Loucy (cell line): Measurements from ENCODE around the gene PARP8.
A peak's percentile ranks its signal among the peaks of the same experiment; 100 is the strongest.

ENCODE experiments used
- H2AFZ ChIP-seq: fragments of 200-600 bp; sonication (generic); 2 replicates; pipeline ENCODE4 v1.6.0; 2016; ENCODE audit warnings: antibody characterized with exemption, mild to moderate bottlenecking, low read length, moderate library complexity
- H3F3A ChIP-seq: fragments of 200-600 bp; 2 replicates; pipeline ENCODE4 v1.6.0; 2016; ENCODE audit warnings: antibody characterized with exemption, low read depth, mild to moderate bottlenecking
- H3K27me3 ChIP-seq: fragments of 200-600 bp; sonication (generic); 2 replicates; pipeline ENCODE4 v1.6.1; 2014; ENCODE audit warnings: low read length, mild to moderate bottlenecking; ENCODE audit not compliant: insufficient read depth, poor library complexity, severe bottlenecking
- H3K36me3 ChIP-seq: fragments of 200-600 bp; sonication (generic); 2 replicates; pipeline ENCODE4 v1.6.1; 2016; ENCODE audit warnings: low read length; ENCODE audit not compliant: insufficient read depth
- H3K4me1 ChIP-seq: fragments of 200-600 bp; sonication (generic); 2 replicates; pipeline ENCODE4 v1.5.1; 2014; ENCODE audit warnings: low read length, mild to moderate bottlenecking; ENCODE audit not compliant: insufficient read depth, poor library complexity, severe bottlenecking
- H3K4me2 ChIP-seq: fragments of 200-600 bp; sonication (generic); 2 replicates; pipeline ENCODE4 v1.6.0; 2014; ENCODE audit warnings: antibody characterized with exemption, low read length, low read depth, mild to moderate bottlenecking; ENCODE audit not compliant: poor library complexity, severe bottlenecking
- H3K4me3 ChIP-seq: fragments of 200-600 bp; sonication (generic); 2 replicates; pipeline ENCODE4 v1.5.1; 2014; ENCODE audit warnings: low read length, mild to moderate bottlenecking, mixed read lengths; ENCODE audit not compliant: poor library complexity, severe bottlenecking
- H3K79me2 ChIP-seq: fragments of 200-600 bp; sonication (generic); 2 replicates; pipeline ENCODE4 v1.6.1; 2014; ENCODE audit warnings: low read length; ENCODE audit not compliant: insufficient read depth
- H3K9ac ChIP-seq: fragments of 200-600 bp; sonication (generic); 2 replicates; pipeline ENCODE4 v1.6.0; 2014; ENCODE audit warnings: mild to moderate bottlenecking, low read depth, low read length, moderate library complexity; ENCODE audit not compliant: poor library complexity, severe bottlenecking
- H3K9me2 ChIP-seq: fragments of 200-600 bp; sonication (generic); replicated peaks from 2 replicates; pipeline ENCODE4 v1.6.1; 2016; ENCODE audit warnings: low read depth, low read length, mixed read lengths
- H3K9me3 ChIP-seq: fragments of 200-600 bp; sonication (generic); 2 replicates; pipeline ENCODE4 v1.6.1; 2014; ENCODE audit warnings: mild to moderate bottlenecking, antibody characterized with exemption, low read length, low read depth; ENCODE audit not compliant: insufficient read depth
- H4K20me1 ChIP-seq: fragments of 200-600 bp; sonication (generic); 2 replicates; pipeline ENCODE4 v1.6.0; 2014; ENCODE audit warnings: antibody characterized with exemption, low read length, mild to moderate bottlenecking; ENCODE audit not compliant: insufficient read depth, poor library complexity, severe bottlenecking
- CTCF ChIP-seq: fragments of 200-600 bp; sonication (generic); conservative IDR thresholded peaks from 2 replicates; pipeline ENCODE4 v1.5.1; 2014; ENCODE audit warnings: mild to moderate bottlenecking, antibody characterized with exemption, low read length
- EZH2phosphoT487 ChIP-seq: fragments of 200-600 bp; IDR thresholded peaks from 2 replicates; pipeline ENCODE4 v1.6.1; 2018; ENCODE audit warnings: antibody characterized with exemption, mild to moderate bottlenecking, moderate library complexity, borderline replicate concordance

PARP8 gene

GRCh38 chr5:50738864-50739263 is 72.4 kb downstream of the PARP8 start:
- Histone ChIP-seq H3K9ac (no peak overlapping the region), H4K20me1 (peaks cover 3% of the 10 kb centered on the region), H2AFZ (no peak overlapping the region), H3F3A (no peaks in the 10 kb centered on the region), H3K4me3 (no peak overlapping the region), H3K36me3 (no peaks in the 10 kb centered on the region), H3K79me2 (peaks cover 80% of the 10 kb centered on the region), H3K27me3 (no peaks in the 10 kb centered on the region), H3K4me2 (no peak overlapping the region), H3K9me2 (no peaks in the 10 kb centered on the region), H3K4me1 (peaks cover 16% of the 10 kb centered on the region), H3K9me3 (no peaks in the 10 kb centered on the region)
- TF ChIP-seq CTCF = no peak
- no peak for TF ChIP-seq EZH2phosphoT487

- H3K79me2 ChIP-seq = peaks cover 85% of the 10 kb centered on the region
- TF ChIP-seq EZH2phosphoT487 (no peak), CTCF (no peak)
Observed at GRCh38 chr5:50740832-50741231, 74.4 kb downstream of the PARP8 start.

GRCh38 chr5:50744776-50745175 is 78.3 kb downstream of the PARP8 start:
- Histone ChIP-seq H3K4me2 (peak overlapping the region; percentile 83), H3K79me2 (peaks cover 79% of the 10 kb centered on the region), H3K27me3 (no peaks in the 10 kb centered on the region), H3K9me2 (no peaks in the 10 kb centered on the region), H3K4me3 (peak overlapping the region; percentile 75), H3K9ac (peak overlapping the region; percentile 58), H3F3A (no peaks in the 10 kb centered on the region), H2AFZ (peak overlapping the region; percentile 84), H3K4me1 (peaks cover 43% of the 10 kb centered on the region), H4K20me1 (no peaks in the 10 kb centered on the region), H3K36me3 (no peaks in the 10 kb centered on the region), H3K9me3 (no peaks in the 10 kb centered on the region)
- TF ChIP-seq EZH2phosphoT487 = no peak
- TF ChIP-seq CTCF = no peak

More at GRCh38 chr5:50740832-50741231, 74.4 kb downstream of the PARP8 start:
- Histone ChIP-seq H3K9me3 (no peaks in the 10 kb centered on the region), H3K4me3 (no peak overlapping the region), H3K4me1 (peaks cover 31% of the 10 kb centered on the region), H3F3A (no peaks in the 10 kb centered on the region), H3K9ac (no peak overlapping the region), H4K20me1 (no peaks in the 10 kb centered on the region), H2AFZ (no peak overlapping the region), H3K36me3 (no peaks in the 10 kb centered on the region), H3K4me2 (no peak overlapping the region), H3K27me3 (no peaks in the 10 kb centered on the region), H3K9me2 (no peaks in the 10 kb centered on the region)
